ENCODE measurements around the gene GLG1. TPM values are rescaled to one million over a fixed set of nuclear protein-coding genes. Genes with fewer than 3 reads are reported as not detected.

GLG1 gene
- total and polyA plus RNA-seq, 2 donors (not counting 3 experiments of a cell fraction or from before 2014, with no cell fraction given): 86.3 to 165 TPM

GRCh38 chr16:74438492-74438979 lies 168.4 kb downstream of the GLG1 start:
- Histone ChIP-seq H3K9ac (replicated peaks; ENCODE audit: extremely low read depth, insufficient read depth, low read length) (no peak overlapping the region), H2AFZ (ENCODE audit: low read depth, low read length) (no peak overlapping the region), H3K9me3 (replicated peaks; ENCODE audit: control insufficient read depth, insufficient read depth, low read length) (no peaks in the 10 kb centered on the region), H3K79me2 (ENCODE audit: control insufficient read depth, insufficient read depth, low read length) (no peaks in the 10 kb centered on the region), H3K4me3 (replicated peaks in 1 of 3; ENCODE audit: insufficient read depth in 1 of 3, low read depth in 1 of 3, low read length in 3 of 3) (no peak overlapping the region), H3K27ac (ENCODE audit: insufficient read depth, low read depth, low read length) (no peak overlapping the region), H3K9me1 (replicated peaks; ENCODE audit: control insufficient read depth, extremely low read depth, insufficient read depth, low read length) (no peaks in the 10 kb centered on the region), H3K36me3 (ENCODE audit: control insufficient read depth in 2 of 2, extremely low read depth in 1 of 2, insufficient read depth in 2 of 2, low read length in 2 of 2) (no peaks in the 10 kb centered on the region), H4K20me1 (replicated peaks; ENCODE audit: control insufficient read depth, extremely low read depth, insufficient read depth, low read length) (no peaks in the 10 kb centered on the region), H3K27me3 (ENCODE audit: control insufficient read depth in 2 of 2, insufficient read depth in 2 of 2, low read length in 2 of 2) (no peaks in the 10 kb centered on the region), H3K4me2 (ENCODE audit: insufficient read depth, low read length) (no peak overlapping the region), H3K4me1 (ENCODE audit: control insufficient read depth, extremely low read depth, insufficient read depth, low read length) (peaks cover 10% of the 10 kb centered on the region)
- peak; percentile 37 for DNase-seq (ENCODE audit: low read depth, low spot score)
- TF ChIP-seq MYC (IDR thresholded peaks at IDR 0.05; ENCODE audit: low read depth, low read length) (no peak), GATA2 (IDR thresholded peaks at IDR 0.05; ENCODE audit: insufficient read depth, insufficient read length, low read depth, low read length) (peak; percentile 62)
- intact Hi-C loops (cut with micrococcal nuclease) (no loop called here), dilution Hi-C loops (cut with MboI; ENCODE audit: extremely low pct_ligation_motif_present, low sequenced_read_pairs) (no loop called here)
- BruUV-seq (replicated peaks): no TSS peak
- ChIA-PET CTCF (interaction anchor here (0.9 to 3.4 kb wide), 3 partner anchors 9 to 22 kb away, joined by 3 to 11 read pairs (median 5); no protein-coding TSS in a partner anchor), POLR2A (interaction anchor here (0.6 to 1.1 kb wide), 3 partner anchors 169 to 1448 kb away, joined by 3 read pairs; partner anchors contain the start of gene GLG1)
- peak; percentile 63 for FAIRE-seq

DNA sequence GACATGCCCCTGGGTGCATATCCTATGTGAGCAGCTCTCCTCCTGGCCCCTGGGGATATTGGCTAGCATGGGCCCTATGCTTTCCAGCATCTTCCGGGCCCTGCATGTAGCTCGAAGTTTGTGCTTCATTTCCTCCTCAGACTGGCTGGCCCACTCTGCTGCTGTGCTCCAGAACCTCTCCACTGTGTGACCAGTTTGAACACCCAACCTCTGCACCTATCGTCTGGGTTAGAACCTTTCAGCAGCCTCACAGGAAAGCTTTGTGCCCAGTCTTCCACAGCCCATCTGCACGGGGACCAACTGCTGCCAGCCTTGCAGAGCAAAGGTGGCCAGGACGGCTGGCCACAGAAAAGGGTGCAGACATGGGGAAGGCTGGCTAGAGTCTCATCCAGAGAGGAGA lies 175.4 kb downstream of the GLG1 start:
- intact Hi-C loops (cut with micrococcal nuclease): loop anchor here (2.0 kb wide), 3 partner anchors 65 to 191 kb away; no protein-coding TSS in a partner anchor
- POLR2A ChIA-PET: no interaction called here
- BruUV-seq (replicated peaks): no TSS peak

More for the DNA sequence above, 175.4 kb downstream of the GLG1 start:
- Histone ChIP-seq H3K9me3 (replicated peaks; ENCODE audit: control insufficient read depth, insufficient read depth, low read length) (no peaks in the 10 kb centered on the region), H3K27ac (ENCODE audit: insufficient read depth, low read depth, low read length) (no peak overlapping the region), H3K36me3 (ENCODE audit: control insufficient read depth in 2 of 2, extremely low read depth in 1 of 2, insufficient read depth in 2 of 2, low read length in 2 of 2) (no peaks in the 10 kb centered on the region), H3K27me3 (ENCODE audit: control insufficient read depth in 2 of 2, insufficient read depth in 2 of 2, low read length in 2 of 2) (no peaks in the 10 kb centered on the region), H3K4me2 (ENCODE audit: insufficient read depth, low read length) (no peak overlapping the region), H3K9ac (replicated peaks; ENCODE audit: extremely low read depth, insufficient read depth, low read length) (no peak overlapping the region), H3K4me3 (replicated peaks in 1 of 3; ENCODE audit: insufficient read depth in 1 of 3, low read depth in 1 of 3, low read length in 3 of 3) (no peak overlapping the region), H3K79me2 (ENCODE audit: control insufficient read depth, insufficient read depth, low read length) (no peaks in the 10 kb centered on the region), H4K20me1 (replicated peaks; ENCODE audit: control insufficient read depth, extremely low read depth, insufficient read depth, low read length) (no peaks in the 10 kb centered on the region), H2AFZ (ENCODE audit: low read depth, low read length) (no peak overlapping the region), H3K4me1 (ENCODE audit: control insufficient read depth, extremely low read depth, insufficient read depth, low read length) (no peaks in the 10 kb centered on the region), H3K9me1 (replicated peaks; ENCODE audit: control insufficient read depth, extremely low read depth, insufficient read depth, low read length) (no peaks in the 10 kb centered on the region)
- CTCF ChIA-PET: interaction anchor here (0.7 to 1.7 kb wide), 8 partner anchors 9 to 679 kb away, joined by 3 to 8 read pairs (median 4); no protein-coding TSS in a partner anchor
- FAIRE-seq: no peak
- no peak for TF ChIP-seq EZH2 (IDR thresholded peaks at IDR 0.05; ENCODE audit: borderline replicate concordance, low read depth, low read length, severe bottlenecking)
- TF ChIP-seq POLR2A (IDR thresholded peaks at IDR 0.05; ENCODE audit: low read depth, low read length): no peak
- TF ChIP-seq GATA2 (IDR thresholded peaks at IDR 0.05; ENCODE audit: insufficient read depth, insufficient read length, low read depth, low read length): no peak
- TF ChIP-seq FOS (IDR thresholded peaks at IDR 0.05; ENCODE audit: borderline replicate concordance, insufficient read depth, low read length): no peak
- no peak for TF ChIP-seq POLR2AphosphoS5 (IDR thresholded peaks at IDR 0.05; ENCODE audit: insufficient read depth, low read depth, low read length)
- no peak for TF ChIP-seq JUN (IDR thresholded peaks at IDR 0.05; ENCODE audit: borderline replicate concordance, insufficient read depth, insufficient read length, low read depth)
- TF ChIP-seq, protein P1, sequence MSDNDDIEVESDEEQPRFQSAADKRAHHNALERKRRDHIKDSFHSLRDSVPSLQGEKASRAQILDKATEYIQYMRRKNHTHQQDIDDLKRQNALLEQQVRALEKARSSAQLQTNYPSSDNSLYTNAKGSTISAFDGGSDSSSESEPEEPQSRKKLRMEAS (IDR thresholded peaks at IDR 0.05; ENCODE audit: insufficient read depth, insufficient read length): no peak
- TF ChIP-seq, protein P2, sequence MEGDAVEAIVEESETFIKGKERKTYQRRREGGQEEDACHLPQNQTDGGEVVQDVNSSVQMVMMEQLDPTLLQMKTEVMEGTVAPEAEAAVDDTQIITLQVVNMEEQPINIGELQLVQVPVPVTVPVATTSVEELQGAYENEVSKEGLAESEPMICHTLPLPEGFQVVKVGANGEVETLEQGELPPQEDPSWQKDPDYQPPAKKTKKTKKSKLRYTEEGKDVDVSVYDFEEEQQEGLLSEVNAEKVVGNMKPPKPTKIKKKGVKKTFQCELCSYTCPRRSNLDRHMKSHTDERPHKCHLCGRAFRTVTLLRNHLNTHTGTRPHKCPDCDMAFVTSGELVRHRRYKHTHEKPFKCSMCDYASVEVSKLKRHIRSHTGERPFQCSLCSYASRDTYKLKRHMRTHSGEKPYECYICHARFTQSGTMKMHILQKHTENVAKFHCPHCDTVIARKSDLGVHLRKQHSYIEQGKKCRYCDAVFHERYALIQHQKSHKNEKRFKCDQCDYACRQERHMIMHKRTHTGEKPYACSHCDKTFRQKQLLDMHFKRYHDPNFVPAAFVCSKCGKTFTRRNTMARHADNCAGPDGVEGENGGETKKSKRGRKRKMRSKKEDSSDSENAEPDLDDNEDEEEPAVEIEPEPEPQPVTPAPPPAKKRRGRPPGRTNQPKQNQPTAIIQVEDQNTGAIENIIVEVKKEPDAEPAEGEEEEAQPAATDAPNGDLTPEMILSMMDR (IDR thresholded peaks at IDR 0.05; ENCODE audit: extremely low read depth in 1 of 2, insufficient read depth in 1 of 2, low read depth in 1 of 2, low read length in 2 of 2): no peak
- TF ChIP-seq MYC (IDR thresholded peaks at IDR 0.05; ENCODE audit: low read depth, low read length): no peak
- dilution Hi-C loops (cut with MboI; ENCODE audit: extremely low pct_ligation_motif_present, low sequenced_read_pairs): no loop called here
- no peak for DNase-seq (ENCODE audit: low read depth, low spot score)

Measured in endothelial cell of umbilical vein (primary cell).